Measurements from ENCODE around the gene GRAMD4.

Gene GRAMD4

DNA sequence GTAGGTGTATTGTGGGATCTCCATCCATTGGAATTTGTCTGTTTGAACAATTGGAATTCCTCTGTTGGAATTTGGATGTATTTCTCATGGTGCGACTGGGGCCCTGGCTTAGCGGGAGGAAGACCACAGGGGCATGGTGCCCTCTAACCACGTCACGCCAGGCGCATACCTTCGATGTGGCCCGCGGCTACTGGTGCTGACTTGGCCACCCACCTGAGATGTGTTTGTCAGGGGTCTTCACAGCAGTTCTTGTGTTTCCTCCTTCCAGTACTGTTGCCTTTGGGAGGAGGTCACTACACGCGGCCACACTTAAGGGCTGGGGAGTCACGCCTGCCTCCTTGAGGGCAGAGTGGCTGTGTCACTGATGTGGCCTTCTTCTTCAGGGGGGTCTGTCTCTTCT lies 36.6 kb upstream of the GRAMD4 start:
- Histone ChIP-seq H3K4me1 (ENCODE audit: insufficient read depth, low read length, severe bottlenecking) (peaks cover 36% of the 10 kb centered on the region), H3F3A (ENCODE audit: insufficient read depth, low read length) (no peaks in the 10 kb centered on the region), H3K27ac (ENCODE audit: low read depth, low read length, poor library complexity, severe bottlenecking) (no peak overlapping the region), H2AFZ (ENCODE audit: low read length) (no peak overlapping the region), H3K4me2 (ENCODE audit: low read length) (no peak overlapping the region), H3K36me3 (ENCODE audit: insufficient read depth, low read length) (no peaks in the 10 kb centered on the region), H3K9me3 (ENCODE audit: low read length) (no peaks in the 10 kb centered on the region), H3K9me2 (ENCODE audit: low read depth, low read length) (no peaks in the 10 kb centered on the region), H3K9ac (ENCODE audit: low read length) (no peak overlapping the region), H3K79me2 (ENCODE audit: insufficient read depth, low read length) (no peaks in the 10 kb centered on the region), H3K27me3 (ENCODE audit: insufficient read depth, low read length) (no peaks in the 10 kb centered on the region), H4K20me1 (ENCODE audit: insufficient read depth, low read length) (no peaks in the 10 kb centered on the region), H3K4me3 (ENCODE audit: low read depth, low read length, poor library complexity, severe bottlenecking) (no peak overlapping the region)
- TF ChIP-seq CTCF (IDR thresholded peaks at IDR 0.05; ENCODE audit: low read length), result no peak
- no peak for TF ChIP-seq EZH2 (IDR thresholded peaks at IDR 0.05; ENCODE audit: borderline replicate concordance, low read length)

DNA sequence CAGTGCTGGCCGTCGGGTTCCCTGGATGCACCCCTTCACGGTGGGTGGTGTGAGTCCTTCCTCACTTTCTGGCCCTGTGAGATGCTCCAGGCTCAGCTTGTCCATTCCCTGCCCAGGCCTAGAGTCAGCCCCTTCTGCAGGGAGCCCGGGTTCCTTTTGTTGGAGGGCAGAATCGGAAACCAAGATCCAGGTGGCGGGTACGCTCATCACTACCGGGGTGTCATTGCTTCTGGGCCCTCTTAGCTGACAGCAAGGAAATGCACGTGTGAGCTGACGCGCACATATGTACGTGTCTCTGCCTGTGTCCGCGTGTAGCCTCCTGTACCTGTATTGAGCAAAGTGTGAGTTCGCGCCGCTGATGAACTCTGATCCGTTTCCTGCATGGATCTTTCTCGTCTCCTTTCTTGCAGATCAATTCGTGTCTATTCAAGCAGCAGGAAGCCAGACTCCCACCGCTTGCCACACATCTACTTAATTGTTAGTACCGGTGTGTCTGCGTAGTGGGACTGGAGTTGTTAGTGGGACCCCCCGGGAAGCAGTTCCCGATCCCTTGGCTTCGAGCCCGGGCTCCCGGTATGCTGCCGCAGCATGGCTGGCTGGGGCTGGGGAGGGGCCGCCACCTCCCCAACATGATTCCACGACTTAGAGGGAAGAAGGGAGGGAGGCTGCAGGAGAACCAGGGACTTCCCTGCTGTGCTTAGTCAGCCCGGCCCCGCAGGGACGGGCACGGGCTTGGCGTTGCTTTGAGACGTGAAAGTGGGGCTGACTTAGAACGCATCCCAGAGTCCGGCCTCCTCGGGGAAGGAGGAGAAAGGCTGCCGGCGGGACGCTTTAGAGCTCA lies 35.9 kb upstream of the GRAMD4 start:
- no peaks in the 10 kb centered on the region for H3K27me3 ChIP-seq (ENCODE audit: insufficient read depth, low read length)
- H3K9me2 ChIP-seq (ENCODE audit: low read depth, low read length), result no peaks in the 10 kb centered on the region
- no peaks in the 10 kb centered on the region for H3K79me2 ChIP-seq (ENCODE audit: insufficient read depth, low read length)
- H3K36me3 ChIP-seq (ENCODE audit: insufficient read depth, low read length), result no peaks in the 10 kb centered on the region
- H3K9me3 ChIP-seq (ENCODE audit: low read length), result no peaks in the 10 kb centered on the region
- H3F3A ChIP-seq (ENCODE audit: insufficient read depth, low read length), result no peaks in the 10 kb centered on the region
- no peak overlapping the region for H3K4me2 ChIP-seq (ENCODE audit: low read length)
- H3K4me3 ChIP-seq (ENCODE audit: low read depth, low read length, poor library complexity, severe bottlenecking), result no peak overlapping the region
- H3K9ac ChIP-seq (ENCODE audit: low read length), result no peak overlapping the region
- no peaks in the 10 kb centered on the region for H4K20me1 ChIP-seq (ENCODE audit: insufficient read depth, low read length)
- TF ChIP-seq EZH2 (IDR thresholded peaks at IDR 0.05; ENCODE audit: borderline replicate concordance, low read length), result no peak
- TF ChIP-seq CTCF (IDR thresholded peaks at IDR 0.05; ENCODE audit: low read length), result no peak
- H3K27ac ChIP-seq (ENCODE audit: low read depth, low read length, poor library complexity, severe bottlenecking), result no peak overlapping the region
- H2AFZ ChIP-seq (ENCODE audit: low read length), result no peak overlapping the region
- peaks cover 44% of the 10 kb centered on the region for H3K4me1 ChIP-seq (ENCODE audit: insufficient read depth, low read length, severe bottlenecking)

GRCh38 chr22:46585340-46586122 lies 34.7 kb upstream of the GRAMD4 start:
- Histone ChIP-seq H2AFZ (ENCODE audit: low read length) (no peak overlapping the region), H3K27ac (ENCODE audit: low read depth, low read length, poor library complexity, severe bottlenecking) (no peak overlapping the region), H3K9me3 (ENCODE audit: low read length) (no peaks in the 10 kb centered on the region), H3K9ac (ENCODE audit: low read length) (no peak overlapping the region), H3K4me3 (ENCODE audit: low read depth, low read length, poor library complexity, severe bottlenecking) (no peak overlapping the region), H3K79me2 (ENCODE audit: insufficient read depth, low read length) (no peaks in the 10 kb centered on the region), H3K36me3 (ENCODE audit: insufficient read depth, low read length) (no peaks in the 10 kb centered on the region), H3F3A (ENCODE audit: insufficient read depth, low read length) (no peaks in the 10 kb centered on the region), H3K4me2 (ENCODE audit: low read length) (no peak overlapping the region), H4K20me1 (ENCODE audit: insufficient read depth, low read length) (no peaks in the 10 kb centered on the region), H3K4me1 (ENCODE audit: insufficient read depth, low read length, severe bottlenecking) (peaks cover 56% of the 10 kb centered on the region), H3K27me3 (ENCODE audit: insufficient read depth, low read length) (no peaks in the 10 kb centered on the region), H3K9me2 (ENCODE audit: low read depth, low read length) (no peaks in the 10 kb centered on the region)
- TF ChIP-seq CTCF (IDR thresholded peaks at IDR 0.05; ENCODE audit: low read length) (no peak), EZH2 (IDR thresholded peaks at IDR 0.05; ENCODE audit: borderline replicate concordance, low read length) (no peak)

All from OCI-LY1 (cell line).